ENCODE results near the gene OR6B3. TPM values are rescaled to one million over a fixed set of nuclear protein-coding genes. Genes with fewer than 3 reads are reported as not detected.

OR6B3 gene
- total and polyA plus RNA-seq, 9 of the 15 experiments (the other 6 are each of a cell fraction or from before 2014, with no cell fraction given), result not detected

DNA sequence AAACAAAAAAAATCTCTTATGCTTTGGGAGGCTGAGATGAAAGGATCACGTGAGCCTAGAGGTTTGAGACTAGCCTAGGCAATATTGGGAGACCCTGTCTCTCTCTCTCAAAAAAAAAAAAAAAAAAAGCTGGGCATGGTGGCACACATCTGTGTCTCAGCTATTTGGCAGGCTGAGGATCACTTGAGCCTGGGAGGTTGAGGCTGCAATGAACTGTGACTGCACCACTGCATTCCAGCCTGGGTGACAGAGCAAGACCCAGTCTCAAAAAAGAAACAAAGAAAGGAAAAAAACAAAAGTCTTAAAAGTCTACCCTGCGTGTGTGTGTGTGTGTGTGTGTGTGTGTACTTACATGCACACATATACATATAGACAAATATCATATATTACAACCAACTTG, 25.3 kb upstream of the OR6B3 start:
- Histone ChIP-seq H3K36me3 (ENCODE audit: control insufficient read depth, insufficient read depth, low read length) (no peaks in the 10 kb centered on the region), H3K27me3 (ENCODE audit: control insufficient read depth in 2 of 2, insufficient read depth in 2 of 2, low read length in 2 of 2) (no peaks in the 10 kb centered on the region), H3K9me1 (ENCODE audit: control insufficient read depth, insufficient read depth, low read length) (no peaks in the 10 kb centered on the region), H3K27ac (ENCODE audit: extremely low read depth, low read depth, low read length) (no peak overlapping the region), H3K4me3 (no peak overlapping the region), H2AFZ (ENCODE audit: low read depth, low read length) (no peak overlapping the region), H3K4me1 (replicated peaks in 1 of 2; ENCODE audit: control insufficient read depth in 2 of 2, insufficient read depth in 2 of 2, low read length in 2 of 2) (no peaks in the 10 kb centered on the region), H3K4me2 (ENCODE audit: insufficient read depth, low read length) (no peak overlapping the region), H3K9ac (ENCODE audit: insufficient read depth in 1 of 2, low read depth in 2 of 2, low read length in 2 of 2) (no peak overlapping the region), H4K20me1 (replicated peaks; ENCODE audit: control insufficient read depth, insufficient read depth, low read length) (no peaks in the 10 kb centered on the region), H3K79me2 (ENCODE audit: control insufficient read depth, insufficient read depth, low read length) (no peaks in the 10 kb centered on the region), H3K9me3 (replicated peaks; ENCODE audit: control insufficient read depth, insufficient read depth, low read depth, low read length) (no peaks in the 10 kb centered on the region)
- no TSS peak for BruUV-seq (replicated peaks)
- ATAC-seq, result no peak
- no peak for FAIRE-seq
- ChIA-PET POLR2A (no interaction called here), CTCF (ENCODE audit: low intra/inter-chr PET ratio) (no interaction called here)
- DNase-seq (ENCODE audit: extremely low read depth in 1 of 4, low spot score in 3 of 4), result no peak
- intact Hi-C loops (cut with micrococcal nuclease), result no loop called here
- no peak for TF ChIP-seq KAT7 (CRISPR knock-in tag; IDR thresholded peaks at IDR 0.05; ENCODE audit: borderline replicate concordance)
- no peak for TF ChIP-seq ZNF76 (CRISPR knock-in tag; IDR thresholded peaks at IDR 0.05; ENCODE audit: borderline replicate concordance)
- WGBS (ENCODE audit: insufficient coverage, low coverage, missing lambda C conversion rate), result 8% methylated on average over 2 of the region's 2 CpGs
- in situ Hi-C loops (cut with MboI), result no loop called here

DNA sequence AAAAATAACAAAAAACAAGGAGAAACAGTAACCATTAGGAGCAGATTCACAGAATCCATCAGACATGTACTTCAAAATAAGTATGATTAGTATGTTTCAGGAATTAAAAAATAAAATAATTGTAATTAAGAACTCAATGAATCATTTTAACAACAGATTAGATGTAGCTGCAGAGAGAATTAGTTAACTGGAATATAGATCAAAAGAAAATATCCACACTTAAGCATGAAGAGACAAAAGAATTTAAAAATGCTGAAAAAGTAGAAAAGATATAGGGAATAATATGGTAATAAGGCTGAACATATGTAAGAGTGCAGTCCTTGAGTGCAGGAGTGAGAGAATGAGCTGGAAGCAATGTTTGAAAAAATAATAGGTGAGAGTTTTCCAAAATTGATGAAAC, 24.1 kb upstream of the OR6B3 start:
- BruUV-seq (replicated peaks), result no TSS peak
- CTCF ChIA-PET (ENCODE audit: low intra/inter-chr PET ratio), result no interaction called here

More for the DNA sequence above, 24.1 kb upstream of the OR6B3 start:
- Histone ChIP-seq H3K9me1 (ENCODE audit: control insufficient read depth, insufficient read depth, low read length) (no peaks in the 10 kb centered on the region), H3K4me3 (no peak overlapping the region), H3K27ac (ENCODE audit: extremely low read depth, low read depth, low read length) (no peak overlapping the region), H3K4me2 (ENCODE audit: insufficient read depth, low read length) (no peak overlapping the region), H3K27me3 (ENCODE audit: control insufficient read depth in 2 of 2, insufficient read depth in 2 of 2, low read length in 2 of 2) (no peaks in the 10 kb centered on the region), H3K36me3 (ENCODE audit: control insufficient read depth, insufficient read depth, low read length) (no peaks in the 10 kb centered on the region), H3K9me3 (replicated peaks; ENCODE audit: control insufficient read depth, insufficient read depth, low read depth, low read length) (no peaks in the 10 kb centered on the region), H2AFZ (ENCODE audit: low read depth, low read length) (no peak overlapping the region), H3K4me1 (replicated peaks in 1 of 2; ENCODE audit: control insufficient read depth in 2 of 2, insufficient read depth in 2 of 2, low read length in 2 of 2) (no peaks in the 10 kb centered on the region), H3K79me2 (ENCODE audit: control insufficient read depth, insufficient read depth, low read length) (no peaks in the 10 kb centered on the region), H3K9ac (ENCODE audit: insufficient read depth in 1 of 2, low read depth in 2 of 2, low read length in 2 of 2) (no peak overlapping the region), H4K20me1 (replicated peaks; ENCODE audit: control insufficient read depth, insufficient read depth, low read length) (no peaks in the 10 kb centered on the region)
- TF ChIP-seq ZKSCAN8 (CRISPR knock-in tag; IDR thresholded peaks at IDR 0.05), result no peak
- TF ChIP-seq CBX3 (IDR thresholded peaks at IDR 0.05; ENCODE audit: borderline replicate concordance in 1 of 2, low read length in 2 of 2), result peak in 1 of 2 experiments; percentile 28; a peak in 1 of 3 replicates
- TF ChIP-seq, protein P1, sequence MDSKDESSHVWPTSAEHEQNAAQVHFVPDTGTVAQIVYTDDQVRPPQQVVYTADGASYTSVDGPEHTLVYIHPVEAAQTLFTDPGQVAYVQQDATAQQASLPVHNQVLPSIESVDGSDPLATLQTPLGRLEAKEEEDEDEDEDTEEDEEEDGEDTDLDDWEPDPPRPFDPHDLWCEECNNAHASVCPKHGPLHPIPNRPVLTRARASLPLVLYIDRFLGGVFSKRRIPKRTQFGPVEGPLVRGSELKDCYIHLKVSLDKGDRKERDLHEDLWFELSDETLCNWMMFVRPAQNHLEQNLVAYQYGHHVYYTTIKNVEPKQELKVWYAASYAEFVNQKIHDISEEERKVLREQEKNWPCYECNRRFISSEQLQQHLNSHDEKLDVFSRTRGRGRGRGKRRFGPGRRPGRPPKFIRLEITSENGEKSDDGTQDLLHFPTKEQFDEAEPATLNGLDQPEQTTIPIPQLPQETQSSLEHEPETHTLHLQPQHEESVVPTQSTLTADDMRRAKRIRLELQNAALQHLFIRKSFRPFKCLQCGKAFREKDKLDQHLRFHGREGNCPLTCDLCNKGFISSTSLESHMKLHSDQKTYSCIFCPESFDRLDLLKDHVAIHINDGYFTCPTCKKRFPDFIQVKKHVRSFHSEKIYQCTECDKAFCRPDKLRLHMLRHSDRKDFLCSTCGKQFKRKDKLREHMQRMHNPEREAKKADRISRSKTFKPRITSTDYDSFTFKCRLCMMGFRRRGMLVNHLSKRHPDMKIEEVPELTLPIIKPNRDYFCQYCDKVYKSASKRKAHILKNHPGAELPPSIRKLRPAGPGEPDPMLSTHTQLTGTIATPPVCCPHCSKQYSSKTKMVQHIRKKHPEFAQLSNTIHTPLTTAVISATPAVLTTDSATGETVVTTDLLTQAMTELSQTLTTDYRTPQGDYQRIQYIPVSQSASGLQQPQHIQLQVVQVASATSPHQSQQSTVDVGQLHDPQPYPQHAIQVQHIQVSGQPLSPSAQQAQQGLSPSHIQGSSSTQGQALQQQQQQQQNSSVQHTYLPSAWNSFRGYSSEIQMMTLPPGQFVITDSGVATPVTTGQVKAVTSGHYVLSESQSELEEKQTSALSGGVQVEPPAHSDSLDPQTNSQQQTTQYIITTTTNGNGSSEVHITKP (IDR thresholded peaks at IDR 0.05; ENCODE audit: partially characterized antibody), result no peak
- FAIRE-seq (no peak), ATAC-seq (no peak), DNase-seq (ENCODE audit: extremely low read depth in 1 of 4, low spot score in 3 of 4) (no peak)
- in situ Hi-C loops (cut with MboI), result no loop called here
- POLR2A ChIA-PET, result no interaction called here
- intact Hi-C loops (cut with micrococcal nuclease), result no loop called here
